Measurements from ENCODE around the gene PHTF2.

PHTF2 gene

DNA sequence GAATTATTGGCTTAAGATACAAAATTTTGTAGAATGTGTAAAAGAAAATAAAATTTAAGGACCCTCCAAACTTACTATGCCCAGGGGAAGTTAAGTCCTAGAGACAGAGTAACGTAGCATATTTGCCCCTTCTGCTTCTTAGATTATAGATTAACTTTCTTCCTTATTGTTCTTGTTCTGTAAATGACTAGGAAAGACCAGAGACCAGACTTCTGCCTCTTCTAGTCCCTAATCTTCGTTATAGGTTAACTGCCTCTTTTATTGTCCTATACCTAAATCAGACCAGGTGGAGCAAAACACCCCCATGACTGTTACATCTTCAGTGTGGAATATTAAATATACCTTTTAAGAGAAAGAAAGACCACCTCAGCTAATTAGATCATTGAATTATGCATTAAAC lies 160.5 kb downstream of the PHTF2 start:
- TF ChIP-seq, protein P1, sequence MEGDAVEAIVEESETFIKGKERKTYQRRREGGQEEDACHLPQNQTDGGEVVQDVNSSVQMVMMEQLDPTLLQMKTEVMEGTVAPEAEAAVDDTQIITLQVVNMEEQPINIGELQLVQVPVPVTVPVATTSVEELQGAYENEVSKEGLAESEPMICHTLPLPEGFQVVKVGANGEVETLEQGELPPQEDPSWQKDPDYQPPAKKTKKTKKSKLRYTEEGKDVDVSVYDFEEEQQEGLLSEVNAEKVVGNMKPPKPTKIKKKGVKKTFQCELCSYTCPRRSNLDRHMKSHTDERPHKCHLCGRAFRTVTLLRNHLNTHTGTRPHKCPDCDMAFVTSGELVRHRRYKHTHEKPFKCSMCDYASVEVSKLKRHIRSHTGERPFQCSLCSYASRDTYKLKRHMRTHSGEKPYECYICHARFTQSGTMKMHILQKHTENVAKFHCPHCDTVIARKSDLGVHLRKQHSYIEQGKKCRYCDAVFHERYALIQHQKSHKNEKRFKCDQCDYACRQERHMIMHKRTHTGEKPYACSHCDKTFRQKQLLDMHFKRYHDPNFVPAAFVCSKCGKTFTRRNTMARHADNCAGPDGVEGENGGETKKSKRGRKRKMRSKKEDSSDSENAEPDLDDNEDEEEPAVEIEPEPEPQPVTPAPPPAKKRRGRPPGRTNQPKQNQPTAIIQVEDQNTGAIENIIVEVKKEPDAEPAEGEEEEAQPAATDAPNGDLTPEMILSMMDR (IDR thresholded peaks at IDR 0.05; ENCODE audit: borderline replicate concordance, insufficient read depth, low read depth, low read length), result no peak
- no peak overlapping the region for H3K4me3 ChIP-seq (ENCODE audit: low read depth, low read length)

DNA sequence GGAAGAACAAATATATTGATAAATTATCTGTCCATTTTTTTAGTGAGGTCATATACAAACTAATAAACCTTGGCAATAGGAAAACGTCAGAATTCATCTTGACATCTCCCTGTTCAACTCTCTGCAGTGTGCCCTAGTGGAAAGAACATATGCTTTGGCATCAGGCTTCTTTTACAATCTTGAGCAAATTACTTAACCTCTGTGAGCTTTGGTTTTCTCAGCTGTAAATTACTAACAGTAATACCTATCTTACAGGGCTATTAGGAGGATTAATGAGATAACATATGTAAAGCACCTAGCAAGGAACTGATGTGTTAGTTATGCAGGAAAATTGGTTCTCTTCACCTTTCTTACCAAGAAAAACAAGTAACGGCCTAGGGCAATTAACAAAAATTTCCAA lies 161.8 kb downstream of the PHTF2 start:
- no peak overlapping the region for H3K4me3 ChIP-seq (ENCODE audit: low read depth, low read length)

DNA sequence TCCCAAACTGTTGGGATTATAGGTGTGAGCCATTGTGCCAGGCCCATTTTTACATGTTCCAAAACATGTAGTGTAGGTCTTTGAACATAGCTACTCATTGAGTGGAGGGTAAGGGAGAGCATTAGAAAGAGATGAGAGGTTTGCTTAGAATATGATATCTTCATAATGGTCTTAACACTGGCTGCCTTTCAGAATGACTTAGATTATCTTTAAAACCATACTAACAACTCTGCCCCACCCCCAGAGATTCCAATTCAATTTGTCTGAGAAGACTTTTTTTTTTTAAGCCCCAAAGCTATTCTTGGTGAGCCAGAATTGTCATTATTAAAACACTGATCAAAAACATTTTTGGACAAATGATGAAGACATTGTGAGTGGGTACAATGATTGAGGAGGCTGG lies 168.9 kb downstream of the PHTF2 start:
- TF ChIP-seq, protein P1 (IDR thresholded peaks at IDR 0.05; ENCODE audit: borderline replicate concordance, insufficient read depth, low read depth, low read length), result no peak
- H3K4me3 ChIP-seq (ENCODE audit: low read depth, low read length), result no peak overlapping the region

More for the DNA sequence above, 161.8 kb downstream of the PHTF2 start:
- TF ChIP-seq, protein P1 (IDR thresholded peaks at IDR 0.05; ENCODE audit: borderline replicate concordance, insufficient read depth, low read depth, low read length), result no peak

DNA sequence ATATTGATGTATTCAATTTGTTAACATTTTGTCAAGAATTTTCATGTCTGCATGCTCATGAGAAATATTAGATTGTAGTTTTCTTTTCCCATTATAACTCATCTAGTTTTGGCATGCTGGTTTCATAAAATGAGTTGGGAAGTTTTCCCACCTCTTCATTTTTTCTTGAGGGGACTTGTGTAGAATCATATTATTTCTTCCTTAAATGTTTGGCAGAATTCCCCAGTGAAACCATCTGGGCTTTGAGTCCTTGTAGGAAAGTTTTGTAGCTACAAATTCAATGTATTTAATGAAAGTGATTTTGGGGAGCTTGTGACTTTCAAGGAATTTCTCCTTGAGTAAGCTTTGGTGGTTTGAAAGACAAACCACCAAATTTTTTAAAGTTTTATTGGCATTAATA lies 173.2 kb downstream of the PHTF2 start:
- TF ChIP-seq, protein P1 (IDR thresholded peaks at IDR 0.05; ENCODE audit: borderline replicate concordance, insufficient read depth, low read depth, low read length), result no peak

DNA sequence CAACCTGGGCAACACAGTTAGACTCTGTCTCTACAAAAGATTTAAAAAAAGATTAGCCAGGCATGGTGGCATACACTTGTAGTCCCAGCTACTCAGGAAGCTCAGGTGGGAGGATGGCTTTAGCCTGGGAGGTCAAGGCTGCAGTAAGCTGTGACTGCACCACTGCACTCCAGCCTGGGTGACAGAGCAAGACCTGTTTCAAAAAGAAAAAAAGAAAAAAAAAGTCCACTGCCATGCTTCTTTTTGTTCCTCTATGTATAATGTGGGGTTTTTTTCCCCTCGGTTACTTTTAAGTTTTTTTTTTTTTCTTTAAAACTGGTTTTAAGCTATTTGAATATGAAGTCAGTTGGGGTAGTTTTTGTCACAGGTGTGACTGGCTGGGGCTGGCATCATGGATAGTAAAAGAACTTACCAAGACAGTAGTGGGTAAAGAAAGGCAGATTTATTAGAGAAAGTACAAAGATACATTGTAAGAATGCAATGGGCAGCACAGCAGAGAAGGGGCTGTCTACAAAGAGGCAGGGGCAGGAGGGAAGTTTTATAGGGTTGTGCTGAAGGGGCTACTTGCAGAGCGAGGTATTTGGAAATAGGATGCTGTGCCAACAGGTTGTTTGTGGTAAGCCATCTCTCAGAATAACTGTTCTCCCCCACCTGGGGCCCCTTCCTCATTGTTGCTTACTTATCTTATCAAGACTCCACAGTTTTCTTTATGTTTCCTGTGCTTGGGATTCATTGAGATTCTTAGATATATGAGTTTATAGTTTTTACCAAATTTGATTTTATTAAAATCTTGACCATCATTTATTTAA lies 177.3 kb downstream of the PHTF2 start:
- no peak overlapping the region for H3K4me3 ChIP-seq (ENCODE audit: low read depth, low read length)
- TF ChIP-seq, protein P1 (IDR thresholded peaks at IDR 0.05; ENCODE audit: borderline replicate concordance, insufficient read depth, low read depth, low read length), result no peak

More for the DNA sequence above, 173.2 kb downstream of the PHTF2 start:
- no peak overlapping the region for H3K4me3 ChIP-seq (ENCODE audit: low read depth, low read length)

DNA sequence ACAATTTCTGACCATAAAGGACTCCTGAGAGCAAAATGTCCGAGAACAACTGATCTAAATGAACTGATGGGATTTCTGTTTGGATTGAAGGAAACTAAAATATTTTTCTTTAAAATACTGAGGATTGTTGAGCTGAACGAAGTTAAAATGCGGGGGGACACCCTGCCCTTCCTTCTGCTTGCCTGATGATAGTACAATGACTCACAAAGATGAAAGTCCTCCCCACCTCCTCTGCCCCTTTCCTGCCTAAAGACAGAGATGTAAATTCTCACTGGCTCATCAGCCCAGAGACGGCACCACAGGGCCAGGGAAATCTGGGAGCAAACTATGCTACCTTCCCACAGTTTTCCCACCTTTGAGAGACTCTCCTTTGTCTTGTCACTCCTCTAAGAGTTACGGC lies 180.6 kb downstream of the PHTF2 start:
- no peak overlapping the region for H3K4me3 ChIP-seq (ENCODE audit: low read depth, low read length)
- TF ChIP-seq, protein P1 (IDR thresholded peaks at IDR 0.05; ENCODE audit: borderline replicate concordance, insufficient read depth, low read depth, low read length), result no peak

DNA sequence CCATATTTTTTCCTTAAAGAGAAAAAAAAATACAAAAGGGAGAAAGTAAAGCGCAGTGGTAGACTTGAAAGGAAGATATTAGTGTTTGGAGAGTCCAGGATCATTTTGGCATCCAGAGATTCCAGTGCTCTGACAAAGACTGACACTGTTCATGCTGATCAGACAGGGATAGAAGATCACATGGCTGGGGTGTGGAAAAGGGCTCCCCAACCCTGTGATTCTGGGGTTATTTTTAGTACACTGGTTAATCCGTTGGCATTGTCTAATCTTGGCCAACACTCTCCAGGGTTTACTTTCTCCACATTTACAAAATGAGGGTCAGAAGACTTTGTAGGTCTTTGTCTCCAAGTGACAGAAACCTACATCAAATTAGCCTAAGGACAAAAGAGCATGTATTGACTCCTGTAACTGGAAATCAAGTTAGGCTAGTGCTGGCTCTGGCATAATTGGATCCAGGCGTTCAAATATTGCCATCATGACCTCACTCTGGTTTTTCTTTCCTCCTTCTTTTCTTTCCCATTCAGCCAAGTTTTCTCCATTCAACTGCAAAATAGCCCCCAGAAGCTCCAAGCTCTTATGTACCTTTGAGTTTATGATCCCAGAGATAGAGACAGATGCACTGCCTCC lies 181.6 kb downstream of the PHTF2 start:
- TF ChIP-seq, protein P1 (IDR thresholded peaks at IDR 0.05; ENCODE audit: borderline replicate concordance, insufficient read depth, low read depth, low read length), result no peak
- no peak overlapping the region for H3K4me3 ChIP-seq (ENCODE audit: low read depth, low read length)

All from GM12875 (cell line).